HepG2 (cell line): ENCODE results near the gene BIK. TPM values are rescaled to one million over a fixed set of nuclear protein-coding genes. Genes with fewer than 3 reads are reported as not detected.

Source experiments
- ATAC-seq: fragments of 200-7000 bp; cut with Tn5 transposase; 3 replicates; pipeline ENCODE4 v1.9.1; 2020; ENCODE audit warnings: mild to moderate bottlenecking, moderate library complexity
- BruUV-seq: library from RNA; stranded (reverse); fragments of 400-500 nt; replicated peaks from 2 replicates; lab custom pipeline; 2021; lab: Mats Ljungman, UMichigan
- CTCF ChIA-PET: fragments of 300-600 bp; formaldehyde crosslinking; extraction: SDS; loops from one replicate; lab custom pipeline; 2021; ENCODE audit warnings: low total read pairs, inconsistent platforms, low intra/inter-chr PET ratio; lab: Yijun Ruan, JAX
- POLR2A ChIA-PET: fragments of 350-600 bp; sonication (Branson Sonifier 250); formaldehyde crosslinking; loops from one replicate; lab custom pipeline; 2020; ENCODE audit warnings: antibody characterized with exemption, inconsistent platforms; lab: Yijun Ruan, JAX
- DNase-seq: peaks from one replicate; pipeline ENCODE4 v3.0.0-alpha.2; 2015; ENCODE audit warnings: low spot score
- FAIRE-seq: peaks from 3 replicates; lab custom pipeline; 2011; peaks lifted over from hg19 to GRCh38; lab: Jason Lieb, UNC
- H2AFZ ChIP-seq: one replicate; pipeline ENCODE4 v1.6.1; 2011; ENCODE audit warnings: low read length, inconsistent platforms
- H3K27ac ChIP-seq: fragments of 300-600 bp; 3 replicates; pipeline ENCODE4 v1.8.0; 2011; ENCODE audit warnings: mixed run types, mild to moderate bottlenecking, mixed read lengths, low read length, inconsistent platforms; ENCODE audit not compliant: insufficient read depth; ENCODE audit errors: extremely low read length
- H3K27me3 ChIP-seq, 2 experiments: fragments of 200-600 bp in 1 of 2; 2 replicates in 1 of 2; 3 replicates in 1 of 2; pipeline versions ENCODE4 v1.6.0 to v1.8.0; 2011; ENCODE audit warnings: low read length in 2 of 2, mild to moderate bottlenecking in 2 of 2, moderate library complexity in 2 of 2, inconsistent platforms in 1 of 2; ENCODE audit not compliant: insufficient read depth in 2 of 2, control insufficient read depth in 1 of 2
- H3K36me3 ChIP-seq, 2 experiments: fragments of 200-600 bp in 1 of 2; replicated peaks in 1 of 2; 2 replicates in 1 of 2; 3 replicates in 1 of 2; pipeline versions ENCODE4 v1.5.1 to v1.8.0; 2011; ENCODE audit warnings: low read length in 2 of 2, inconsistent platforms in 1 of 2; ENCODE audit not compliant: insufficient read depth in 2 of 2, control insufficient read depth in 1 of 2
- H3K4me1 ChIP-seq: 2 replicates; pipeline ENCODE4 v1.5.1; 2012; ENCODE audit warnings: low read length, inconsistent platforms; ENCODE audit not compliant: insufficient read depth
- H3K4me2 ChIP-seq: 2 replicates; pipeline ENCODE4 v1.6.0; 2011; ENCODE audit warnings: low read depth, low read length, inconsistent platforms
- H3K4me3 ChIP-seq, 3 experiments: fragments of 200-600 bp in 1 of 3; sonication (generic), shearing (Covaris generic) in 1 of 3; replicated peaks in 1 of 3; 2 replicates each; pipeline ENCODE4 v1.5.1; 2011 to 2016; ENCODE audit warnings: low read length in 3 of 3, inconsistent platforms in 2 of 3, low read depth in 2 of 3, mild to moderate bottlenecking in 2 of 3, control low read depth in 1 of 3, mixed read lengths in 1 of 3; ENCODE audit not compliant: insufficient read depth in 1 of 3
- H3K79me2 ChIP-seq: one replicate; pipeline ENCODE4 v1.6.1; 2011; ENCODE audit warnings: low read length, inconsistent platforms; ENCODE audit not compliant: insufficient read depth
- H3K9ac ChIP-seq: 2 replicates; pipeline ENCODE4 v1.6.0; 2011; ENCODE audit warnings: mild to moderate bottlenecking, low read depth, low read length, inconsistent platforms; ENCODE audit not compliant: insufficient read depth
- H3K9me3 ChIP-seq: 2 replicates; pipeline ENCODE4 v1.5.1; 2012; ENCODE audit warnings: mild to moderate bottlenecking, low read length
- H4K20me1 ChIP-seq: 2 replicates; pipeline ENCODE4 v1.6.0; 2011; ENCODE audit warnings: inconsistent platforms, mild to moderate bottlenecking, low read length, moderate library complexity; ENCODE audit not compliant: insufficient read depth
- KDM5B ChIP-seq: sonication (generic); formaldehyde crosslinking; IDR thresholded peaks from 2 replicates; pipeline ENCODE4 v1.4.0; 2020; ENCODE audit warnings: missing genetic modification reagents, mild to moderate bottlenecking, borderline replicate concordance
- ZNF678 ChIP-seq: sonication (generic); formaldehyde crosslinking; IDR thresholded peaks from 2 replicates; pipeline ENCODE4 v1.4.0; 2020; ENCODE audit warnings: mild to moderate bottlenecking, missing genetic modification reagents
- ZNF768 ChIP-seq: sonication (generic); formaldehyde crosslinking; IDR thresholded peaks from 2 replicates; pipeline ENCODE4 v1.4.0; 2020; ENCODE audit warnings: missing genetic modification reagents
- WGBS: methylation state at CpG from one replicate; pipeline ENCODE4 v1.1.6; 2017; ENCODE audit warnings: low lambda C conversion rate; 5-methylcytosine and 5-hydroxymethylcytosine counted together
- in situ Hi-C: cut with HindIII; loops from 2 replicates; pipeline ENCODE4 v1.10.0; 2017; ENCODE audit warnings: low pct_unique_long_range_greater_than_20kb; ENCODE audit not compliant: extremely low pct_ligation_motif_present
- intact Hi-C: fragments of 100-400 bp; cut with micrococcal nuclease; formaldehyde crosslinking; loops from one replicate; pipeline ENCODE4 v1.10.0; 2022; ENCODE audit not compliant: unreplicated experiment
- polyA plus RNA-seq, 8 experiments: library from polyadenylated mRNA; depleted of rRNA in 3 of 8; stranded (reverse) in 7 of 8; unstranded in 1 of 8; fragments of >200 nt; fragmentation: Illumina TruSeq in 4 of 8; extraction: Trizol in 4 of 8; gene quantifications; 2 replicates each; pipeline versions ENCODE4 v1.2.1 to v1.2.3, GENCODE V29; 2011 to 2016; ENCODE audit warnings: low read depth in 4 of 8, missing spikeins in 1 of 8, mixed read lengths in 1 of 8; ENCODE audit not compliant: insufficient read depth in 1 of 8
- total RNA-seq, 5 experiments: library from RNA; depleted of rRNA; stranded (reverse); fragments of >200 nt; fragmentation: Illumina TruSeq; extraction: Trizol; gene quantifications; 2 replicates each; pipeline ENCODE4 v1.2.3, GENCODE V29; 2016; ENCODE audit warnings: low read depth in 1 of 5

Gene BIK
- total and polyA plus RNA-seq, 2 of the 13 experiments (the other 11 are each of a cell fraction or from before 2014, with no cell fraction given), result 0.54 to 0.80 TPM

DNA sequence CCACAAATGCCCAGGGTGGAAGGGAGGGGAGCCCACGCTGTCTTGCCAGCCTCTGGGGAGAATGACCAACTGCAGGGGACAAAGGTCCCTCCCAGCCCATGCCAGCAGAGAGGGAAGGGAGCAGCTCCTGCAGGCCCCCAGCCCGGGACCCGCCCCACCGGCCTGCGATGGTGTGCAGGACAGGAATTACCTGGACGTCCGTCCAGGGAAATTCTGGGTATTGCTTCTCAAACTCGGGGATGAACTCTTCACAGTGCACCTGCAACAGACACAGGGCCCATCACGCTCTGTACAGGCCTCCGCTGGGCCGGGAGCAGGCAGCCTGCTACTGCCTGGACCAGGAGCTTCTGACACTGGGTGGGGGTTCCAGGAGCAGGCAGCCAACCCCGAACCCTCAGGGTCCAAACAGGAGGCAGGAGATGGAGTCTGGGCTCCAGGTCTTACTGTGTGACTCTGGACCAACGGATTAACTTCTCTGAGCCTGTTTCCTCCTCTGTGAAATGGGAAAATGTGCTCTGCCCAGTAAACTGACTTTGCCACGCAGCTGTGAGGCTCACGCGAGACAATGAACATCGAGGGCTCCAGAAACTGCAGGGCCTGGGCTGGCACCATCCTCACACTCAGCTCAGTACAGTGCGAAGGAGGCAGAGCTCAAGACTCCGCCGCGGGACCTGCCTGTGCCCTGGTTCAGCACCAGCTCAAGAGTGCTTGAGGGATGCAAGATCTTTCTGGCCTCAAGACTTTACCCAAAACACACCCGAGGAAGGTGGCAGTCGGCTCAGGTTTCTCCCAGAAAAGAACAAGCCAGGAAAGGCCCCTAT, 59.0 kb downstream of the BIK start:
- Histone ChIP-seq H3K9ac (no peak overlapping the region), H3K4me3 (no peak overlapping the region), H3K27ac (no peak overlapping the region), H3K36me3 (peaks cover 12 to 33% of the 10 kb centered on the region in 2 experiments), H3K9me3 (no peaks in the 10 kb centered on the region), H2AFZ (no peak overlapping the region), H3K79me2 (no peaks in the 10 kb centered on the region), H3K4me1 (no peaks in the 10 kb centered on the region), H3K4me2 (no peak overlapping the region), H3K27me3 (no peaks in the 10 kb centered on the region), H4K20me1 (no peaks in the 10 kb centered on the region)
- in situ Hi-C loops, result no loop called here
- CTCF ChIA-PET, result no interaction called here
- intact Hi-C loops, result no loop called here
- no peak for FAIRE-seq
- TF ChIP-seq KDM5B (CRISPR knock-in tag), result no peak
- TF ChIP-seq ZNF768, result peak; percentile 58
- POLR2A ChIA-PET, result no interaction called here
- no TSS peak for BruUV-seq
- no peak for DNase-seq
- WGBS, result 97% methylated on average over 11 of the region's 23 CpGs
- ATAC-seq, result no peak

DNA sequence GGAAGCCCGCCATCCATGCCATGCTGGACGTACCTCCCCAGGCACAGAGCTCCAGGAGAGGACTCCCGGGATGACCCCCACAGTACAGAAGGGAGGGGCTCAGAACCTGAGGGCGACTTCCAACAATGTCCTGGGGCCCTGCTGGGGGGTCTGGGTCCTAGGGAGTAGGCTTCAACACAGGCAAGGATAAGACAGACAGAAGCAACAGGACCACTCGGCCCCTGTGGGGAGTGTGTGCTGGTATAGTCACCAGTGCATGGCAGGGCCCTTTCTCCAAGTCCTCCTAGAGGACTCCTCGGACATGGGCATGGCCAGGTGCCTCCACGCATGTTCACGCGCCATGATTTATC, 59.6 kb downstream of the BIK start:
- Histone ChIP-seq H3K27me3 (no peaks in the 10 kb centered on the region), H3K9me3 (no peaks in the 10 kb centered on the region), H3K36me3 (peaks cover 17 to 39% of the 10 kb centered on the region in 2 experiments), H3K79me2 (no peaks in the 10 kb centered on the region), H3K4me2 (no peak overlapping the region), H3K4me3 (no peak overlapping the region), H2AFZ (no peak overlapping the region), H4K20me1 (no peaks in the 10 kb centered on the region), H3K4me1 (no peaks in the 10 kb centered on the region), H3K27ac (no peak overlapping the region), H3K9ac (no peak overlapping the region)
- no peak for FAIRE-seq
- TF ChIP-seq KDM5B (CRISPR knock-in tag) (no peak), ZNF678 (CRISPR knock-in tag) (no peak)
- intact Hi-C loops, result no loop called here
- no TSS peak for BruUV-seq
- in situ Hi-C loops, result no loop called here
- no peak for ATAC-seq
- WGBS, result 93% methylated on average over 3 of the region's 9 CpGs
- DNase-seq, result no peak
- ChIA-PET CTCF (no interaction called here), POLR2A (no interaction called here)
